22Rv1 (cell line): ENCODE data around the gene ZNFX1.

ENCODE experiments used
- CTCF ChIP-seq: fragments of 450-650 bp; IDR thresholded peaks from 2 replicates; pipeline ENCODE4 v1.5.1; 2017; ENCODE audit warnings: mild to moderate bottlenecking
- ZFX ChIP-seq: fragments of 450-650 bp; IDR thresholded peaks from 2 replicates; pipeline ENCODE4 v1.6.1; 2017; ENCODE audit warnings: antibody characterized with exemption, borderline replicate concordance

DNA sequence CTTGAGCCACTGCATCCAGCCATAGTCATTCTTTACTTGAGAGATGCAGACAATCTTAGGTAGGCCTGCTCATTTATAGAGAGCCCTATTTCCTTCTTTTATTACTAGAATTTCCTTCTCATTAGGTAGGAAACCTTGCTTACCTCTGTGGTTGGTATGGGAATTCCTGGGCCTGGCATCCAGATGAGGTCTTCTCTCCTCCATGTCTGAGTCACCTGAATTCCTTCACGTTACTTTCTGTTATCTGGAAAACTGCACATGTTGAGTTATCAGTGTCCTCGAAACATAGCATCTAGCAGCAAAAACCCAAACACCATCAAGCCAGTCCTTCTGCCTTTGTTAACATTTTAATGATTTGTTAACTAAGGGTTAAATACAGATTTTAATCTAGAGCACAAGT lies 2.2 kb downstream of the ZNFX1 start:
- TF ChIP-seq CTCF, result no peak
- no peak for TF ChIP-seq ZFX
